Lung (tissue), 12 donors: ENCODE results near the gene PIGU. TPM values are rescaled to one million over a fixed set of nuclear protein-coding genes. Genes with fewer than 3 reads are reported as not detected.

Source experiments
- ATAC-seq: fragments of 200-7000 bp; cut with Tn5 transposase; one replicate; pipeline ENCODE4 v1.9.1; 2020; ENCODE audit warnings: moderate number of reproducible peaks; ENCODE audit not compliant: insufficient read depth, low FRiP score
- DNase-seq, 3 donors: peaks; one replicate each; pipeline ENCODE4 v3.0.0-alpha.2; 2013 to 2017
- H3K27ac ChIP-seq, 2 donors: one replicate each; pipeline ENCODE4 v1.5.1; 2013; ENCODE audit warnings: mild to moderate bottlenecking in 2 of 2, moderate library complexity in 2 of 2, control low read depth in 1 of 2, inconsistent platforms in 1 of 2, low read depth in 1 of 2, low read length in 1 of 2
- H3K27me3 ChIP-seq, 3 donors: one replicate each; pipeline ENCODE4 v1.5.1; 2013; ENCODE audit warnings: low read length in 2 of 3; ENCODE audit not compliant: control insufficient read depth in 3 of 3, insufficient read depth in 3 of 3
- H3K36me3 ChIP-seq, 4 donors: one replicate each; pipeline ENCODE4 v1.5.1; 2013; ENCODE audit warnings: low read length in 4 of 4, mild to moderate bottlenecking in 1 of 4, moderate library complexity in 1 of 4; ENCODE audit not compliant: control insufficient read depth in 4 of 4, insufficient read depth in 4 of 4
- H3K4me1 ChIP-seq, 5 donors: one replicate each; pipeline ENCODE4 v1.5.1; 2013; ENCODE audit warnings: low read length in 5 of 5, mild to moderate bottlenecking in 2 of 5, moderate library complexity in 1 of 5; ENCODE audit not compliant: control insufficient read depth in 5 of 5, insufficient read depth in 5 of 5
- H3K4me3 ChIP-seq: one replicate; pipeline ENCODE4 v1.5.1; 2013; ENCODE audit warnings: mild to moderate bottlenecking, control low read depth, moderate library complexity
- H3K9ac ChIP-seq, 2 donors: one replicate each; pipeline ENCODE4 v1.5.1; 2013; ENCODE audit warnings: low read length in 2 of 2, control low read depth in 1 of 2; ENCODE audit not compliant: insufficient read depth in 1 of 2
- H3K9me3 ChIP-seq, 4 donors: one replicate each; pipeline ENCODE4 v1.5.1; 2013; ENCODE audit warnings: low read length in 3 of 4, mild to moderate bottlenecking in 1 of 4, moderate library complexity in 1 of 4; ENCODE audit not compliant: control insufficient read depth in 4 of 4, insufficient read depth in 3 of 4
- WGBS, 2 donors: extraction: QIAGEN DNeasy Blood & Tissue Kit; methylation state at CpG; one replicate each; pipeline ENCODE4 v1.1.7; 2013; 5-methylcytosine and 5-hydroxymethylcytosine counted together
- polyA plus RNA-seq, 2 donors: library from polyadenylated mRNA; stranded (reverse); fragments of 200-250 nt; gene quantifications; one replicate each; pipeline ENCODE4 v1.2.1, GENCODE V29; 2013
- total RNA-seq, 2 donors: library from RNA; depleted of rRNA in 1 of 2; stranded (reverse); fragments of >200 nt in 1 of 2; gene quantifications; one replicate each; pipeline ENCODE4 v1.2.1, GENCODE V29; 2014 to 2021
- TF ChIP-seq, protein P1 (sequence below): IDR thresholded peaks from 2 replicates; pipeline ENCODE4 v1.5.1; 2012; ENCODE audit warnings: mild to moderate bottlenecking; ENCODE audit errors: control extremely low read depth, extremely low read depth
- donor health status: control.
- donor health status: control.
- donor health status: Bipolar disorder and iron deficiency.
- donor health status: healthy.
- donor health status: DM: yes; HTN: yes; CAD: no.

Gene PIGU
- total and polyA plus RNA-seq, 4 donors: 15.7 to 21.2 (median 20.1) TPM

DNA sequence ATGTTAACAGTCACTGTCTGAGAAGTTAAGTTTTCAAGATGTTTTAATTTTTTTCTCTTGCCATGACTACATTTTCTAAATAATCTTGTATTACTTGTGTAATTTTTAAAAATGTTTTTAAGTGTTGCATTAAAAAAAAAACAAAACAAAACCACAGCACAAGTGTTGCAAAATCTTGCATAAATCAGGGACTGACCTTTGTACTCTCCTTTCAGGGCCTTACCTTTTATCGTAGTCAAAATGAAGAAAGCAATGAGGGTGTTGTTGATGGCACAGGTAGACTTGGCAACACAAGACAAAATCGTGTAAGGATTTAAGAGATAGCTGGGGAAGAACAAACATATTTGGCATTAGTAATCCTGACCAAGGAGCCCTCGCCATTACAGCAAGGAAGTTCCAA lies 42.5 kb downstream of the PIGU start:
- 66 to 82% methylated on average over 3 of the region's 3 CpGs for WGBS, 2 donors
- H3K9me3 ChIP-seq: no peaks in the 10 kb centered on the region
- no peaks in the 10 kb centered on the region for H3K27me3 ChIP-seq
- H3K9ac ChIP-seq: no peak overlapping the region
- no peak for ATAC-seq
- TF ChIP-seq, protein P1, sequence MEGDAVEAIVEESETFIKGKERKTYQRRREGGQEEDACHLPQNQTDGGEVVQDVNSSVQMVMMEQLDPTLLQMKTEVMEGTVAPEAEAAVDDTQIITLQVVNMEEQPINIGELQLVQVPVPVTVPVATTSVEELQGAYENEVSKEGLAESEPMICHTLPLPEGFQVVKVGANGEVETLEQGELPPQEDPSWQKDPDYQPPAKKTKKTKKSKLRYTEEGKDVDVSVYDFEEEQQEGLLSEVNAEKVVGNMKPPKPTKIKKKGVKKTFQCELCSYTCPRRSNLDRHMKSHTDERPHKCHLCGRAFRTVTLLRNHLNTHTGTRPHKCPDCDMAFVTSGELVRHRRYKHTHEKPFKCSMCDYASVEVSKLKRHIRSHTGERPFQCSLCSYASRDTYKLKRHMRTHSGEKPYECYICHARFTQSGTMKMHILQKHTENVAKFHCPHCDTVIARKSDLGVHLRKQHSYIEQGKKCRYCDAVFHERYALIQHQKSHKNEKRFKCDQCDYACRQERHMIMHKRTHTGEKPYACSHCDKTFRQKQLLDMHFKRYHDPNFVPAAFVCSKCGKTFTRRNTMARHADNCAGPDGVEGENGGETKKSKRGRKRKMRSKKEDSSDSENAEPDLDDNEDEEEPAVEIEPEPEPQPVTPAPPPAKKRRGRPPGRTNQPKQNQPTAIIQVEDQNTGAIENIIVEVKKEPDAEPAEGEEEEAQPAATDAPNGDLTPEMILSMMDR: no peak
- no peak overlapping the region for H3K4me3 ChIP-seq
- DNase-seq: no peak
- H3K27ac ChIP-seq: no peak overlapping the region
- peaks cover 9 to 31% (median 18%) of the 10 kb centered on the region in 4 donors for H3K36me3 ChIP-seq
- H3K4me1 ChIP-seq: peaks cover 0 to 2% (median 0%) of the 10 kb centered on the region in 5 donors

DNA sequence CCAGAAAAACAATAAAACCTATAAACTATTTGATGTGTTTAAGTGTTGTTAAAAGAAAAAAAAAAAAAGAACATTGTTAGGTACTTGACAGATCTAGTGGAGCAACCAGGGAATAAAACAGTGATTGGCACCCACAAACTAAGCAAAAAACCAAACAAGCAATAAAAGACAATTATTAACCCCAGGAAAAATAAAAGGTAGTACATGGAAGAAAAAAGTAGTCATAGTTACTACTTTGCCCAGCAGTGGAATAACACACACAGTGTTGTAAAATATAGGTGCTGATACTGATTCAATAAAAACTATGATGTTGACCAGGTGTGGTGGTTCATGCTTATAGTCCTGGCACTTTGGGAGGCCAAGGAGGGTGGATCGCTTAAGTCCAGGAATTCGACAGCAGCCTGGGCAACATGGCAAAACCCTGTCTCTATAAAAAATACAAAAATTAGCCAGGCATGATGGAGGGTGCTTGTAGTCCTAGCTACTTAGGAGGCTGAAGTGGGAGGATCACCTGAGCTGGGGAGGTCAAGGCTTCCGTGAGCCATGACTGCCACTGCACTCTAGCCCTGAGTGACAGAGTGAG lies 43.9 kb downstream of the PIGU start:
- Histone ChIP-seq H3K4me3 (no peak overlapping the region), H3K9me3 (no peaks in the 10 kb centered on the region), H3K27me3 (no peaks in the 10 kb centered on the region), H3K36me3 (peaks cover 11 to 33% (median 19%) of the 10 kb centered on the region in 4 donors), H3K9ac (no peak overlapping the region), H3K4me1 (peaks cover 0 to under 1% (median 0%) of the 10 kb centered on the region in 5 donors), H3K27ac (no peak overlapping the region)
- TF ChIP-seq, protein P1: no peak
- DNase-seq: no peak
- 97 to 100% methylated on average over 3 of the region's 3 CpGs for WGBS, 2 donors
- no peak for ATAC-seq

DNA sequence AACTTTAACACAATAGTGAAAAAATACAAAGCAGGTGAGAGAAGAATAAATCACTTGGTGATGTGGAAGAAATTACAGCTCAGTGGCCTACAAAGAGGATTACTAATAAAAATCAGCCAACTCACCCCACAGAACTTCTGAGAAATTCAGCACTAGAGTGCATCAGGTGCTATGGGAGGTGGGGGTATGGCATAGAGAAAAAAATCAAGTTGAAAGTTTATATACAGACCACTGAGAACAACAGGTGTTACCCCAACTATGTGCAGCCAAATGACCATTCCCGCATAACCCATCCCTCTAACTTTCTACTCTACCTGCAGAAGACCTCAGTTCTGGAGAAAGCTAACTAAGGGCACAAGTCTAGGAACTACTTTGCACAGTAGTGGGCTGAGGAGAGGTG lies 47.0 kb downstream of the PIGU start:
- no peak overlapping the region for H3K4me3 ChIP-seq
- no peaks in the 10 kb centered on the region for H3K4me1 ChIP-seq
- TF ChIP-seq, protein P1: no peak
- WGBS, 2 donors: 94 to 100% methylated on average over 1 of the region's 1 CpG
- no peak for ATAC-seq
- no peak overlapping the region for H3K27ac ChIP-seq
- H3K9me3 ChIP-seq: no peaks in the 10 kb centered on the region
- peaks cover 10 to 15% (median 12%) of the 10 kb centered on the region in 4 donors for H3K36me3 ChIP-seq
- no peaks in the 10 kb centered on the region for H3K27me3 ChIP-seq
- no peak for DNase-seq
- no peak overlapping the region for H3K9ac ChIP-seq

DNA sequence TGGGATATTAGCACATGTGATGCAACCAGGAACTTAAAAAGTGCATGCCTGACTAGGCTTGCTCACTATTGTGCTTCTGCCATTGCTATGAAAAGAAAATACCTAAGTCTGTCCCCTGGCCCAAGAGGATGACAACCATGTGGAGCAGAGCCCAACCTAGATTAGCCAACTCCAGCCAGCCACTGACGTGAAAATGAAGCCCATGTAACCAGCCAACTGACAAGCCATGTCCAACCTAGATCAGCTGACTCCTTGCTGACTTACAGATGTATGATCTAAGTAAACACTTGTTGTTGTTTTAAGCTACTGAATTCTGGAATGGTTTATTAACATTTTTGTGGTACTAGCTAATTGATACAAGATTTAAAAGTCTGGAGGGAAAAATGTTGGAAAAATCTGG lies 47.5 kb downstream of the PIGU start:
- Histone ChIP-seq H3K4me3 (no peak overlapping the region), H3K9me3 (no peaks in the 10 kb centered on the region), H3K4me1 (no peaks in the 10 kb centered on the region), H3K9ac (no peak overlapping the region), H3K27me3 (no peaks in the 10 kb centered on the region), H3K36me3 (peaks cover 8 to 11% (median 10%) of the 10 kb centered on the region in 4 donors), H3K27ac (no peak overlapping the region)
- DNase-seq (no peak), ATAC-seq (no peak)
- 63 to 71% methylated on average over 1 of the region's 1 CpG for WGBS, 2 donors
- TF ChIP-seq, protein P1: no peak
